Stimulated activated naive CD8-positive, alpha-beta T cell treated with anti-CD3 and anti-CD28 coated beads, Interleukin-15, Interleukin-2, amounts not matched to agents 100 ng/mL and 50 ng/mL, for 24 hours (primary cell): ENCODE measurements around the gene TRPM5.
"Not testable (repeated sequence)": the region's sequence is repeated elsewhere in the genome, so short reads cannot be mapped to it uniquely, and the experiment has no call there.

ENCODE experiments used
- H3K27ac Mint-ChIP-seq: one replicate; pipeline ENCODE4 v1.8.0; 2021; ENCODE audit warnings: mild to moderate bottlenecking, mixed read lengths
- H3K27me3 Mint-ChIP-seq: one replicate; pipeline ENCODE4 v1.8.0; 2021; ENCODE audit warnings: mixed read lengths
- H3K36me3 Mint-ChIP-seq: one replicate; pipeline ENCODE4 v1.8.0; 2021; ENCODE audit warnings: low read depth, mixed read lengths
- H3K4me1 Mint-ChIP-seq: one replicate; pipeline ENCODE4 v1.8.0; 2021; ENCODE audit warnings: low read depth, mixed read lengths
- H3K4me3 Mint-ChIP-seq: one replicate; pipeline ENCODE4 v1.8.0; 2021; ENCODE audit warnings: mild to moderate bottlenecking, mixed read lengths
- H3K9me3 Mint-ChIP-seq: one replicate; pipeline ENCODE4 v1.8.0; 2021; ENCODE audit warnings: mixed read lengths

The TRPM5 gene, protein sequence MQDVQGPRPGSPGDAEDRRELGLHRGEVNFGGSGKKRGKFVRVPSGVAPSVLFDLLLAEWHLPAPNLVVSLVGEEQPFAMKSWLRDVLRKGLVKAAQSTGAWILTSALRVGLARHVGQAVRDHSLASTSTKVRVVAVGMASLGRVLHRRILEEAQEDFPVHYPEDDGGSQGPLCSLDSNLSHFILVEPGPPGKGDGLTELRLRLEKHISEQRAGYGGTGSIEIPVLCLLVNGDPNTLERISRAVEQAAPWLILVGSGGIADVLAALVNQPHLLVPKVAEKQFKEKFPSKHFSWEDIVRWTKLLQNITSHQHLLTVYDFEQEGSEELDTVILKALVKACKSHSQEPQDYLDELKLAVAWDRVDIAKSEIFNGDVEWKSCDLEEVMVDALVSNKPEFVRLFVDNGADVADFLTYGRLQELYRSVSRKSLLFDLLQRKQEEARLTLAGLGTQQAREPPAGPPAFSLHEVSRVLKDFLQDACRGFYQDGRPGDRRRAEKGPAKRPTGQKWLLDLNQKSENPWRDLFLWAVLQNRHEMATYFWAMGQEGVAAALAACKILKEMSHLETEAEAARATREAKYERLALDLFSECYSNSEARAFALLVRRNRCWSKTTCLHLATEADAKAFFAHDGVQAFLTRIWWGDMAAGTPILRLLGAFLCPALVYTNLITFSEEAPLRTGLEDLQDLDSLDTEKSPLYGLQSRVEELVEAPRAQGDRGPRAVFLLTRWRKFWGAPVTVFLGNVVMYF (N-terminal part only)

DNA sequence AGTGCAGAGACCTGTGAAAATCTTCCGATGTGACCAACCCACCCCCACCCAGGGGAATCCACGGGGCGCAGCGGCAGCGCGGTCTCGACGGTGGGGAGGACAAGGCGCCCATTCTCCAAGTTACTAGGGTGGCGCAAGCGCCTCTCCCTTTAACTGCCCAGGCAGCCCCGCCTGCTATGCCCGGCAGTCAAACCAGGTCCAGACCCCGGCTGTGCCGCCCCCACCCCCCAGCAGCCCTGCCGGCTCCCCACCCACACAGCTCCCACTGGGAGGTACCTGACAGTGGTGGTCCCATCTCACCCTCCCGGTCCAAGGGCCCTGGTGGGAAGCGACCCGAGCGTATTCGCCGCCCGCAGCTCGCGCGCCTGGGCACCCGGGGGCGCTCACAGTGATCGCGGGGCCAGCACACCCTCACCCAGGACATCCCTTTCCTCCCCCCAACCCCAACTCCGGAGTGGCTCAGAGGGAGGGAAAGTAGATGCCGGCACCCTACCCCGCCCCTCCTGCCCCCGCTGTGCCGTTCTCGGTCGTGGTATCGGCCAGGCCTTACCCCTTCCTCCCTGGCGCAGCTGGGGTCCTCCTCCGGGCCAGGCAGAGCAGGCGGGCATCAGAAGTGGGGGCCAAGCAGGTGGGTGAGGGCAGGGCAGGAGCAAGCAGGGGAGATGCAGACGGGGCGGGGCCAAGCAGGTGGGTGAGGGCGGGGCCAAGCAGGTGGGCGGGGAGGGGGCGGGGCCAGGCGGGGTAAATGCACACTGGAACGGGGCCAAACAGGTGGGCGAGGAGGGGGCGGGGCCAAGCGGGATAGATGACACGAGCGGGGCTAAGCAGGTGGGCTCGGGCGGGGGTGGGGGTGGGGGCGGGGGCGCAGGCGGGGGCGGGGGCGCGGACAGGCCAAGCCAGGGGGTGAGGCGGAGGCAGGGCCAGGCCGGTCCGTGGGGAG lies at the start of gene TRPM5:
TRPM5 (minus strand) TSS at position 634 of the 940 bp plus-strand sequence. CDS start 21,478 bp downstream, outside the sequence.
- Mint-ChIP-seq H3K27me3 (no peaks in the 10 kb centered on the region), H3K27ac (no peak within 1 kb of the TSS), H3K36me3 (no peaks in the 10 kb centered on the region), H3K4me1 (peaks cover 36% of the 10 kb centered on the region), H3K9me3 (no peaks in the 10 kb centered on the region), H3K4me3 (peak within 1 kb of the TSS; percentile 86)

DNA sequence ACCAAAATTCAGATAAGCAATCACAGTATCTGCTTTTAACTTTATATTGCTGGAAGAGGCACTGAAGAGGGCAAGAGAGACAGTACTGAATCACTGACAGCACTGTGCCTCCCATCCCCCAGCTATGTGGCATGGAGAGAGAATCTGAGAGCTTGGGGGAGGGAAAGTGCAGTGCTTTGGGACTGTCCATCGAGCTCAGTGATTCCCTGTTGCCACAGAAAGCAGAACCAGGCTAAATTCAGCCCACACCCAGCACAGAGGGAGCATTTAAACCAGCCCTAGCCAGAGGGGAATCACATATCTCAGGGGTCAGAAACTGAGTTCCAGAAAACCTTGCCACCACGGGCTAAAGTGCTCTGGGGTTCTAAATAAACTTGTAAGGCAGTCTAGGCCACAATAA lies 44.8 kb upstream of the TRPM5 start:
- Mint-ChIP-seq H3K27ac (no peak overlapping the region), H3K9me3 (peaks cover 39% of the 10 kb centered on the region), H3K36me3 (peaks cover 38% of the 10 kb centered on the region)

DNA sequence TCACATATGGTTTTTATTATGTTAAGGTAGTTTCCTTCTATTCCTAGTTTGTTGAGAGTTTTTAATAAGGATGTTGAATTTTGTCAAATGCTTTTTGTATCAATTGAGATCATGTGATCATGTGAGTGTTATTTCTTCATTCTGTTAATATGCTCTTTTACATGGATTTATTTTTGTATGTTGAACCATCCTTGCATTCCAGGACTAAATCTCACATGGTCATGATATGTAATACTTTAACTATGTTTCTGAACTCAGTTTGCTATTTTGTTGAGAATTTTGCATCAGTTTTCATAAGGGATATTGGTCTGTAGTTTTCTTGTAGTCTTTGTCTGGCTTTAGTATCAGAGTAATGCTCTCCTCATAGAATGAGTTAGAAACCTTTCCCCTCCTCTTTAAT lies 43.7 kb upstream of the TRPM5 start:
- Mint-ChIP-seq H3K27ac (no peak overlapping the region), H3K4me3 (no peak overlapping the region), H3K36me3 (peaks cover 38% of the 10 kb centered on the region), H3K4me1 (no peaks in the 10 kb centered on the region), H3K27me3 (no peaks in the 10 kb centered on the region), H3K9me3 (peaks cover 39% of the 10 kb centered on the region)

More for the DNA sequence above, 44.8 kb upstream of the TRPM5 start:
- Mint-ChIP-seq H3K4me3 (no peak overlapping the region), H3K4me1 (no peaks in the 10 kb centered on the region), H3K27me3 (no peaks in the 10 kb centered on the region)

DNA sequence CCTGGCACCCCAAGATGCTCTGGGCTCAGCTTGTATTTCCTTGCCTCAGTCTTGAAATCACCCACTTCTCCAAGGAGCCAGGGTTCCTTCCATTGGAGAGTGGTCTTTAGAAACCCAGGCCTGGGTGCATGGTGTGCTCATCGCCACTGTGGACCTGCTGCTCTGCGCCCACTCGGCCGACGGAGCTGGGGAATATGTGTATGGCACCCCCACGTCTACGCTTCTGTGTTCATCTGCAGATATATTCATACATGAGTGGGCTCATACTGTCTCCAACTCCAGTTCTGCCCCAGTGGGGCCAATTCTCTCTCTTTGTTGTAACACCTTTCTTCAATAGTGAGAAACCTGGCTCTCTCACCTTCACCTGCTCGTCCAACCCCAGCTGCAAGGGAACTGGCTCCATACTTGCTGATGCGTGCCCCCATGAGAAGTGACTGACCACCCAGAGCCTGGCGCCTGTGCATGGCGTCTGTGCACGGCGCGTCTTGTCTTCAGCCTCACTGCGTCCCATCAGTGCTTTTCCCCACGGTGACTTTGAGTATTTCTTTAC lies 40.3 kb upstream of the TRPM5 start:
- Mint-ChIP-seq H3K36me3 (peaks cover 44% of the 10 kb centered on the region), H3K9me3 (peaks cover 39% of the 10 kb centered on the region), H3K27me3 (no peaks in the 10 kb centered on the region), H3K27ac (no peak overlapping the region), H3K4me1 (peaks cover 29% of the 10 kb centered on the region), H3K4me3 (no peak overlapping the region)

DNA sequence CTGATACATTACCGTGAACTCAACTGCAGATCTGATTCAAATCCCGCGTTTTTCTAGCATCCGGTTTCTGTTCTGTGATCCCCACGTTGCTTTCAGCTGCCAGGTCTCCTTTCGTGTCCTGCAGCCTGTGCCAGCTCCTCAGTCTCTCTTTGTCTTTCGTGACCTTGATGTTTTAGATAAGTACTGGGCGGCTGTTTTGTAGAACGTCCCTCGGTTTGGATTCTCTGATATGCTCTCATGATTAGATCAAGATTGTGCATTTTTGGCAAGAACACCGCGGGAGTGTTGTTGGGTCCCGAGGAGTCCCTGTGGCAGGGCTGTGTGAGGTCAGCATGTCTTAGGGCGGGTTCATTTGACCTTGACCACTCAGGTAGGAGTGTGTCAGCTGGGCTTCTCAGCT lies 39.1 kb upstream of the TRPM5 start:
- Mint-ChIP-seq H3K27me3 (no peaks in the 10 kb centered on the region), H3K9me3 (peaks cover 33% of the 10 kb centered on the region), H3K4me3 (no peak overlapping the region), H3K27ac (no peak overlapping the region), H3K4me1 (peaks cover 29% of the 10 kb centered on the region), H3K36me3 (peaks cover 46% of the 10 kb centered on the region)

DNA sequence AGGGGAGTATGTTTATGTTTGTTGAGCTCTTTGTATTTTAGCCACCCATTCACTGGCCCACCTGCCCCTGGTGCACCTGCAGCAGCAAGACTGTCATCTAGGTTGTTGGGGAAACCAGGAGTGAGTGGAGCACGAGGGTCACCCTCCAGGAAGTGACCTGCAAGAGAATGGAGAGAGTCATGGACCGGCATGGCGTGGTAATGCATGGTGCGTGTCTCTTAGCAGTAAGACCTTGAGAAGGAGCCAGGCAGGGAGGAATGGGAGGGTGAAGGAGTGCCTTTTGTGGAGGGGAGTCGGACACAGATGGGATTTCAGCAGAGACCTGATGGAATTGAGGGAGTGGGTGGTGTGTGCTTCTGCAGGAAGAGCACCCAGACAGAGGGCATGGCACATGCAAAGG lies 38.4 kb upstream of the TRPM5 start:
- Mint-ChIP-seq H3K27me3 (no peaks in the 10 kb centered on the region), H3K9me3 (peaks cover 33% of the 10 kb centered on the region), H3K4me3 (no peak overlapping the region), H3K4me1 (peaks cover 32% of the 10 kb centered on the region), H3K36me3 (peaks cover 46% of the 10 kb centered on the region), H3K27ac (no peak overlapping the region)

DNA sequence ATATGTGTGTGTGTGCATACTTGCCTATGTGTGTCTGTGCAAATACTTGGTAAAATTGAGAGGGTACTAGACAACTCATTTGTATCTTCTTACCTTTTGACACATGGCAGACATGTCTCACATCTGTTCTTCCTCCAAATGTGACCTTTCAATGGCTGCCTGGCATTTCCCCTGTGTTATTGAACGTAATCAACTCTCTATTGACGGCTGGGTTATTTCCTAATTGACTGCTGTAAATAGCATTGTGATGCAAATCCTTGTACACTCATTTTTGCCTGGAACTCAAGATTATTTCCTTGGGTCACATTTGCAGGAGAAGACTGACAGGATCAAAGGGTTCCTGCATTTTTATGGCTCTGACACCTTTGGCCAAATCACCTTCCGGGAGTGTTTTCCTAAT lies 37.9 kb upstream of the TRPM5 start:
- Mint-ChIP-seq H3K36me3 (peaks cover 48% of the 10 kb centered on the region), H3K27me3 (no peaks in the 10 kb centered on the region), H3K4me3 (no peak overlapping the region), H3K27ac (no peak overlapping the region), H3K9me3 (peaks cover 35% of the 10 kb centered on the region), H3K4me1 (peaks cover 32% of the 10 kb centered on the region)

DNA sequence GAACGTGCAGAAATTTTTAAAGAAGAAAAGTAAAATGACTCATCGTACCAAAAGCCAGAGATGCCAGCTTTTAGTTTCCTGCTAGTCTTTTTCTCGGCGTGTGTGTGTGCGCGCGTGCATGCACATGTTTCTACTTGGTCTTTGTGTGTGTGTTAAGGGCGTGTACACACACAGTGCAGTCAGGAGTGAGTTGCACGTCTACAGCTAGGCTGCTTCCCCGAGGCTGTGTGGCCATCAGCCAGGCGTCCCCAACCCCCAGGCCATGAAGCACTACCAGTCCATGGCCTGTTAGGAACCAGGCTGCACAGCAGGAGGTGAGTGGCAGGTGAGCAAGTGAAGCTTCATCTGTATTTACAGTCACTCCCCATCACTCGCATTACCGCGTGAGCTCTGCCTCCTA lies 36.9 kb upstream of the TRPM5 start:
- H3K27me3 Mint-ChIP-seq = no peaks in the 10 kb centered on the region
- peak overlapping the region; percentile 65 for H3K27ac Mint-ChIP-seq
- peaks cover 48% of the 10 kb centered on the region for H3K36me3 Mint-ChIP-seq
- H3K4me3 Mint-ChIP-seq = peak overlapping the region; percentile 58
- H3K9me3 Mint-ChIP-seq = peaks cover 32% of the 10 kb centered on the region
- H3K4me1 Mint-ChIP-seq = peaks cover 32% of the 10 kb centered on the region

DNA sequence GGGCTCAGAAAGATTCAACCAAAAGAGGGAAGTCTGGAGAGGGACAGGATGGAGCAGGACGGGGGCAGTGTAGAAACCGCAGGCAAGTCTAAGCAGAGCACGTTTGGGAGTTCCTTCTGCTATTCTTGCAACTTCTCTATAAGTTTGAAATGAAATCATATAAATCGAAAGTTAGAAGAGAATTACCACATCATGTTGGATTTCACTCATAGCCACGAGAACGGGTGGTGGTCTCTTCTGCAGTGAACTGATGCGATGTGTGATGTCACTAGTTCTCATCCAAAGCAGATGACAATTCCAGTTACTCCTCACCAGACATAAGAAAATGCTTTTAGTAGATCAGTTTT lies 36.5 kb upstream of the TRPM5 start:
- H3K4me1 Mint-ChIP-seq = peaks cover 32% of the 10 kb centered on the region
- peaks cover 29% of the 10 kb centered on the region for H3K9me3 Mint-ChIP-seq
- peak overlapping the region; percentile 65 for H3K27ac Mint-ChIP-seq
- H3K27me3 Mint-ChIP-seq = no peaks in the 10 kb centered on the region
- H3K4me3 Mint-ChIP-seq = peak overlapping the region; percentile 58
- H3K36me3 Mint-ChIP-seq = peaks cover 44% of the 10 kb centered on the region

DNA sequence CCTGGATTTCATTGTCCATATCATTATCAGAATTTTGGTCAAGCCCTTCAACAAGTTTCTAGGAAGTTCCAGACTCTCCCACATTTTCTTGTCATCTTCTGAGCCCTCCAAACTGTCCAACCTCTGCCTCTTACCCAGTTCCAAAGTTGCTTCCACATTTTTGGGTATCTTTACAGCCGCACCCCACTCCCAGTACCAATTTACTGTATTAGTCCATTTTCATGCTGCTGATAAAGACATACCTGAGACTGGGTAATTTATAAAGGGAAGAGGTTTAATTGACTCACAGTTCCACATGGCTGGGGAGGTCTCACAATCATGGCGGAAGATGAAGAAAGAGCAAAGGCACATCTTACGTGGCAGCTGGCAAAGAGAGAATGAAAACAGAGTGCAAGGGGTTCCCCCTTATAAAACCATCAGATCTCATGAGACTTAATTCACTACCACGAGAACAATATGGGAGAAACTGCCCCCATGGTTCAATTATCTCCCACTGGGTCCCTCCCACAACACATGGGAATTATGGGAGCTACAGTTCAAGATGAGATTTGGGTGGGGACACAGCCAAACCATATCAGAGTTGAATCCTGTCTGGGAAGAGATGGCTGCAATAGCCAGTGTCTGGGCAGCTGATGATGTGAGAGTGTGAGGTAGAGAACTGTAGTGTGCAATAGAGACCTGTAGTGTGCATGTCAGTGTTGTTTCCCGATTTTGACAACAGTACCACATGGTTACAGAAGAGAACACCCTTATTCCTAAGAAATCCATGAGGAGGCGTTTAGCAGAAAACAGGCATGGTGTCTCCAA lies 36.0 kb upstream of the TRPM5 start:
- peaks cover 25% of the 10 kb centered on the region for H3K9me3 Mint-ChIP-seq
- H3K36me3 Mint-ChIP-seq = peaks cover 38% of the 10 kb centered on the region
- peak overlapping the region; percentile 58 for H3K4me3 Mint-ChIP-seq
- H3K4me1 Mint-ChIP-seq = peaks cover 32% of the 10 kb centered on the region
- peak overlapping the region; percentile 47 for H3K27ac Mint-ChIP-seq
- not testable (repeated sequence) for H3K27me3 Mint-ChIP-seq

DNA sequence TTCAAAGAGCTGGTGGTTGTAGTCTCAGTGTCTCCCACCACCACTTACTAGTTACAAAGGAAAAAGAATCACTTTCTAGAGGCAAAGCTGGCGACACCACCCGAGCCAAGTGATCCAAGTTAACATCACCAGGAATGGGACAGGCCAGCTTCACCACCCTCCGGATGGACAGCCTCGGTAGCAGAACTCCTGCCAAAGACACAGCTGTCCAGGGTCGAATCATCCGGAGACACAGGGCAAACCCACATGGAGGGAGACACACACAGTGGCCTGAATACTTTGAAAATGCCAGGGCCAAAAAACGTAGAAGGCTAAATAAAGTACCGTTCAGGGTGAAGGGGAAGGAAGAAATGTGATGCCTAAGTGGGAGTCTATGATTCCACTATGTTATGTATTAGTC lies 33.6 kb upstream of the TRPM5 start:
- peaks cover 24% of the 10 kb centered on the region for H3K9me3 Mint-ChIP-seq
- no peak overlapping the region for H3K27ac Mint-ChIP-seq
- H3K4me3 Mint-ChIP-seq = no peak overlapping the region
- no peaks in the 10 kb centered on the region for H3K27me3 Mint-ChIP-seq
- H3K4me1 Mint-ChIP-seq = peaks cover 32% of the 10 kb centered on the region
- H3K36me3 Mint-ChIP-seq = peaks cover 34% of the 10 kb centered on the region

DNA sequence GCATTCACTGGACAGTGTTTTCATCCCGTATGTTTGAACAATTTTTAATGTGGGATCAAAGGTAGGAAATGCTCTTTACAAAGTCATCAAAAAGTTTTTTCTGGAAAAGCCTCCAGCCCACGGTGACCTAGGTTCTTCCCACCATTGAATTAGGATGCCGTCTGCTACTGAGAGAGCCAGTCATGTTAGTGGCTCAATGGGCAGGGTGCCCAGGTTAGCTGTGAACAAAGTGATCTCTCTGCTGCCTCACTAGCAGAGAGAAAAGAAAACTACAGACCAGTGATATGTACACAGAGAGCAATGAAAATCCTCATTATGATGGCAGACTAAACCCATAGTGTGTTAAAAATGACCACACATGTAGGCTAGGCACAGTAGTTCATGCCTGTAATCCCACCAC lies 32.9 kb upstream of the TRPM5 start:
- Mint-ChIP-seq H3K4me3 (no peak overlapping the region), H3K27me3 (no peaks in the 10 kb centered on the region), H3K4me1 (peaks cover 26% of the 10 kb centered on the region), H3K27ac (no peak overlapping the region), H3K9me3 (peaks cover 24% of the 10 kb centered on the region), H3K36me3 (peaks cover 34% of the 10 kb centered on the region)

DNA sequence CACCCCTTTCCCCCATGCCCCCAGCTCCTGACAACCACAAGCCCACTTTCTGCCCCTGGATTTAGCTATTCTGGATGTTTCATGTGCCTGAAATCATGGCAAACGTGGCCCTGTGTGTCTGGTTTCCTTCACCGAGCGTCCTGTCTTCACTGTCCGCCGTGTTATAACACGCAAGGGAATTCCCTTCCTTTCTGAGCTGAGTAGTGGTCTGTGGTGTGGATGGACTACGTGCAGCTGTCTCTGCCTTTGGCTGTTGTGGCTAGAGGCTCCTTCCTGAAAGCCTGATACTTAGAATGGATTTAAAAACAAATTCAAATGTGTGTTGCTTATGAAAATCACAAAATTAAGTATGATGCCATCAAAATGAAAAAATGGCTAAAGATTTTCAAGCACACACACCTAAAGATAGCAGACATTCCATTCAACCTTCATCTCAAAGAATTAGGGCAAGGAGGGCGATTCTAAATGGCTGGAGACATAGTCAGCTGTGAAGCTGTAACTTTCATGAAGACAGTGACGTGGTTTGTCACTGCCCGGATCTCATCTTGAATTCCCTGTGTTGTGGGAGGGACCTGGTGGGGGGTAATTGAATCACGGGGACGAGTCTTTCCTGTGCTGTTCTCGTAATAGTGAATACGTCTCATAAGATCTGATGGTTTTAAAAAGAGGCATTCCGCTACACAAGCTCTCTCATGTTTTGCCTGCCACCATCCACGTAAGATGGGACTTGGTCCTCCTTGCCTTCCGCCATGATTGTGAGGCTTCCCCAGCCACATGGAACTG lies 31.0 kb upstream of the TRPM5 start:
- H3K4me1 Mint-ChIP-seq = peaks cover 17% of the 10 kb centered on the region
- no peaks in the 10 kb centered on the region for H3K27me3 Mint-ChIP-seq
- H3K36me3 Mint-ChIP-seq = peaks cover 30% of the 10 kb centered on the region
- no peak overlapping the region for H3K27ac Mint-ChIP-seq
- H3K9me3 Mint-ChIP-seq = peaks cover 20% of the 10 kb centered on the region
- no peak overlapping the region for H3K4me3 Mint-ChIP-seq
